HG03378 (cell line): ENCODE measurements around the gene TPSD1.
"Not testable (repeated sequence)": the region's sequence is repeated elsewhere in the genome, so short reads cannot be mapped to it uniquely, and the experiment has no call there.

Source experiments
- ATAC-seq: cut with Tn5 transposase; IDR thresholded peaks from one replicate; pipeline ENCODE4 v1.9.1; 2021; ENCODE audit warnings: mild to moderate bottlenecking, moderate library complexity; ENCODE audit not compliant: unreplicated experiment

The TPSD1 gene

DNA sequence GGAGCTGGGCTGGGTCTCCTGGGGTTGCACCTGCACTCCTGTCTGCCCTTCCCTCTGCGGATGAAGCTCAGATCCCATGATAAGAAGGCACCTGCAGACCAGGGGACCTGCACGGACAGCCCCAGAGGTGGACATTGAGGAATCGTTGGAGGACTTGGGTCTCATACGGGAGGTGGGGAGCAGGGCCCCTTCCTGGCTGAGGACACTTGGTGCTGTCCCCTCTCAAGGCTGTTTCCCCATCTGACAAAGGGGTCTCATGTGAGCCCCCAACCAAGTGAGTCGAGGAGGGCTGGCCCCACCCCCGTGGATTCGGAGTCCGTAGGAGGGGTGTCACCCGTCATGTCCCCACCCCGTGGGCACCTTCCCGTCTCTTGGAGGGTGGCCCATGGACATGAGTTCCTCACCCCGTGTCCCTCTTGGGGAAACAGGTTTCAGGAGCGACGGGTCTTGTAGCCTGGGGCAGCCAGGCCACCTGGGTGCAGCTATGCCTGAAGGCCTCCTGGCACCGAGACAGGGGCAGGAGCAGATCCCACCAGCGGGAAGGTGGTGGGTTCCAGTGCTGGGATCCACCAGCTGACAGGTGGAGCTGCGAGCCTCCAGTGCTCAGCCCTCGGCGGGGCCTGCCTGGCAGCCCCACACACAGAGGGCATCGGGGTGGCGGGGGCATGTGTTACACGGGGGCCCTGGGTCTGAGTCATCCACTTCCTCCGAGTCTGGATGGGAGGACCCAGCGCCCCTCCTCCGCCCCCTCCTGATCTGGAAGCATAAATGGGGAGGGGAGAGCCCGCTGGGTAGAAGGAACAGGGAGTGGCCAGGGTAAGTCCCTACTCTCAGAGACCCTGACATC, at the start of gene TPSD1:
TSS of gene TPSD1 (plus strand) at position 794 of the 847 bp plus-strand sequence. CDS start 212 bp downstream, outside the sequence.
- not testable (repeated sequence) for ATAC-seq

DNA sequence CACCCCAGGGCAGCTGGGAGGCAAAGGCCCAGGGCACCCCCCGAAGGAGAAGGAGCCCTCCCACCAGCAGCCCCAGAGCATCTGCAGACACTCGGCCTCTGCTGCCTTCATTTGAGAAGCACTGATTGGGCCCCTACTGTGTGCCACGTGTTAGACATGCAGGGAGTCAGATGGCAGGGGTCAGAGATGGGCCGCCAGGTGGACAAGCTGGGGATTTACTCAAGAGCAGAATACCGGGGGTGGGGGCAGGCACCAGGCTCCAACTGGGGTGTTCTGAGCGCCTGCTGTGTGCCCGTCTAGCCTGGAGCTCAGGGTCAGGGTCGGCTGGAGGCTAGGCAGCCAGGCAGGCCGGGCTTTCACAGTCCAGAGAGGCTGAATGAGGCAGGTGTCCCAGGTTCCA, 49.5 kb upstream of the TPSD1 start:
- no peak for ATAC-seq

- no peak for ATAC-seq
Measured at GRCh38 chr16:1206786-1207185, 49.1 kb upstream of the TPSD1 start.

DNA sequence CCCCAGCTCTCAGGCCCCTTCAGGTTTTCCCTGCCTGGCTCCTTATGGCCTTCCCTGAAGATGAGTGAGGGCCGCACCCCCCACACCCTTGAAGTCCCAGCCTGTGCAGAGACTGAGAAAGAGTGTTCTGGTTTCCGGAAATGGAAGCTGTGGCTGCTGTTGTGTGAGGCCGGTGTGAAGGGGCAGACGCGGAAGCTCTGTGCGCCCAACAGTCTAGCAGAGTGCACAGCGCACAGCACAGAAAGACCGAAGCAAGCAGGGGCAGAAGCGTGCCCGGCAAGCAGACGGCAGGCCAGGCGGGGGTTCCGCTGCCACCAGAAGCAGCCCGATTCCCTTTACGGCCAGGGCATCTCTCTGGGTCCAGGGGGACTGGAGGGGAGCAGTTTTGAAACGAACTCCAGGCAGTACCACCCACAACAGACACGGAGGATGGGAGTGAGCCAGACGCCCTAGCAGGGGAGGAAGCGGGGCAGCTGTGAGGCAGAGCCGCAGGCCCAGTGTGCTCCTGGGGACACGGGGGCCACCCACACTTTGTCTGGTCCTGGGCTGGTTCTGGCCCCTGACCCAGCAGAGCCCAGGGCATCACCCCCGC, 47.5 kb upstream of the TPSD1 start:
- ATAC-seq = no peak

DNA sequence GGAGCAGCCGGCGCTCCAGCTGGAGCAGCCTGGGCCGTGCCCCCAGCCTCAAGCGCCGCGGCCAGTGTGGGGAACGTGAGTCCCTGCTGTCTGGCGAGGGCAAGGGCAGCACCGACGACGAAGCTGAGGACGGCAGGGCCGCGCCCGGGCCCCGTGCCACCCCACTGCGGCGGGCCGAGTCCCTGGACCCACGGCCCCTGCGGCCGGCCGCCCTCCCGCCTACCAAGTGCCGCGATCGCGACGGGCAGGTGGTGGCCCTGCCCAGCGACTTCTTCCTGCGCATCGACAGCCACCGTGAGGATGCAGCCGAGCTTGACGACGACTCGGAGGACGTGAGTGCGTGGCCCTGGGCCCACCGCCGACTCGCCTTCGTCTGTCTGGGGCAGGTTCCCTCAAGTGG, 46.8 kb upstream of the TPSD1 start:
- ATAC-seq = no peak

DNA sequence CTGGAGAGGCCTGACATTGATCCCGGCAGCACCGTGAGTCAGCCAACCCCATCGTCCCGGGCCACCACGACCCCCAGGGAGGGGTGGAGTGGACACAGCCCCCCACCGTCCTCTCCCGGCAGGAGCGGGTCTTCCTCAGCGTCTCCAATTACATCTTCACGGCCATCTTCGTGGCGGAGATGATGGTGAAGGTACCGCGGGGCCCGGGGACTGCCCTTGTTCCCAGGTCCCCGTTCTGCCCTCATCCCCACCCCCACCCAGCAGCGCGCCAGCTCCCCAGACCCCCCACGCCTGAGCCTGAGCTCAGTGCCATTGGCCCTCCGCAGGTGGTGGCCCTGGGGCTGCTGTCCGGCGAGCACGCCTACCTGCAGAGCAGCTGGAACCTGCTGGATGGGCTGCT, 45.4 kb upstream of the TPSD1 start:
- ATAC-seq = no peak

DNA sequence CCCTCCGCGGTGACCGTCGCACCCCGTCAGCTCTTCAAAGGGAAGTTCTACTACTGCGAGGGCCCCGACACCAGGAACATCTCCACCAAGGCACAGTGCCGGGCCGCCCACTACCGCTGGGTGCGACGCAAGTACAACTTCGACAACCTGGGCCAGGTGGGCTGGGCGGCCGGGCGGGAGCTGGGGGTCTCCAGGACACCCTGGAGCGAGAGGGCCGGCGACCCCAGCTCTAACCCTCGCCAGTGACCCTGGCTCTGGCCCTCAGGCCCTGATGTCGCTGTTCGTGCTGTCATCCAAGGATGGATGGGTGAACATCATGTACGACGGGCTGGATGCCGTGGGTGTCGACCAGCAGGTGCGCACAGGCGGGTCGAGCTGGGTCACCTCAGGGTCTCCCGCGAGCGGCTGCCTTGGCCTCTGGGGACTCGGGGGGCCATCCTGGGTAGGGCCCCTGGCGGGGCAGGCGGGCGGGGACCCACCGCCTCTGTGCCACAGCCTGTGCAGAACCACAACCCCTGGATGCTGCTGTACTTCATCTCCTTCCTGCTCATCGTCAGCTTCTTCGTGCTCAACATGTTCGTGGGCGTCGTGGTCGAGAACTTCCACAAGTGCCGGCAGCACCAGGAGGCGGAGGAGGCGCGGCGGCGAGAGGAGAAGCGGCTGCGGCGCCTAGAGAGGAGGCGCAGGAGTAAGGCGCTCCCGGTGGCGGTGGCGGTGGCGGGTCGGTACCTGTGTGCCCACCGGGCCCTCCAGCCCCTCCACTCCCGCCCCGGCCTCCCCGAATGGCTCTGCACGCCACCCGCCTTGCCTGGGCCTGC, 44.2 kb upstream of the TPSD1 start:
- no peak for ATAC-seq

DNA sequence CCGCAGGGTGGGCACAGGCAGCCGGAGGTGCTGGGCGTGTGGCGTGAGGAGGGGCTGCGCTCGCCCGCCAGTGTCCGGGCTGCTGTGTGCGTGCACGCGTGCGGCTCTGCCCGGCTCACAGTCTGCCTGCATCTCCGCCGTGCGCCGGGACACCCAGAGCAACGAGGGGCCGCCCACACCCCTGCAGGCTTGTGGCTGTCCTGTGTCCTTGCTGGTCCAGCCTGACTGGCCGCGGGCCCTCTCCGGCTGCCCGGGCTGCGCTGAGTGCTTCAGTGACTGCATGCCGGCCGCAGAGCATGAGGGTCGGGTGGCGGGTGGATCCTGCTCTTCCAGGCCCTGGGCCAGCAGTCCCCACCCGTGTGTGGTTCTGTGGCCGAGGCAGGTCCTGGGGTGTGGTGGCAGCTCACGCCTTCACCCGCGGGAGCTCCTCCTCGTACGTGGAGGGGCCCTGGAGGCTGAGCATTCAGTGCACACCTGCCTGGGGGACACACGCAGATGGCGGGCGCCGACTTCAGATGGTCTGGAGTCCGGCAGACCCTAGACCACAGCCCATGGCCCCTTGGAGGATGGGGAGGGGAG, 43.2 kb upstream of the TPSD1 start:
- ATAC-seq = no peak

- no peak for ATAC-seq
Measured at GRCh38 chr16:1213231-1213630, 42.6 kb upstream of the TPSD1 start.

GRCh38 chr16:1213796-1214372, 42.0 kb upstream of the TPSD1 start:
- no peak for ATAC-seq

DNA sequence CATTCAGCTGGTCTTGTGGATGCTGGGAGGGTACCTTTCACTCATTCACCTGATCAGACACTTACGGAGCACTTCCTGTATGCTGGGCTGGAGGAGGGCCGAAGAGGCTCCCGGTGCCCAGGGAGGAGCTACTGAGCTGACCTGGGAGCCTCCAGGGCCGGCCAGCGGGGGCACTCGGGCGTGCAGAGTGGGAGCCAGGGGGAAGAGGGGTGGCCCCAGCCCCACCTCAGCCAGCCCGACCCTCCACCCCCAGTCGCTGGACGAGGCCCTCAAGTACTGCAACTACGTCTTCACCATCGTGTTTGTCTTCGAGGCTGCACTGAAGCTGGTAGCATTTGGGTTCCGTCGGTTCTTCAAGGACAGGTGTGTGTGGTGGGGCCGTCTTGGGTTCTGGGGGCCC, 41.1 kb upstream of the TPSD1 start:
- no peak for ATAC-seq

GRCh38 chr16:1215574-1216295, 40.1 kb upstream of the TPSD1 start:
- no peak for ATAC-seq

DNA sequence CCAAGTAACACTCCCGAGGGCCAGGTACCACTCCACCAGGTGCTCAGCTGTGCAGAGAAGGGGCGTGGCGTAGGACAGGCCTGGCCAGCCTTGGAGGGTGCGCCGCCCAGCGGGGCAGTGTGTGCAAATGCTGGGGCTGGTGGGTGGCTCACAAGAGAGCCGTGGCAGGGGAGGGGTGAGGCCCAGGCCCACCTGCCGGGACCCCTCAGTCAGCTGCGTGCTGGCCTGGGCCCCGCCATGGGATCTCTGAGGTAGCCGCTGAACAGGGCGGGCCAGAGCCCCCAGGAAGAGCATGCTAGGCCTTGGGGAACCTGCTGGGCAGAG, 39.6 kb upstream of the TPSD1 start:
- ATAC-seq = no peak

DNA sequence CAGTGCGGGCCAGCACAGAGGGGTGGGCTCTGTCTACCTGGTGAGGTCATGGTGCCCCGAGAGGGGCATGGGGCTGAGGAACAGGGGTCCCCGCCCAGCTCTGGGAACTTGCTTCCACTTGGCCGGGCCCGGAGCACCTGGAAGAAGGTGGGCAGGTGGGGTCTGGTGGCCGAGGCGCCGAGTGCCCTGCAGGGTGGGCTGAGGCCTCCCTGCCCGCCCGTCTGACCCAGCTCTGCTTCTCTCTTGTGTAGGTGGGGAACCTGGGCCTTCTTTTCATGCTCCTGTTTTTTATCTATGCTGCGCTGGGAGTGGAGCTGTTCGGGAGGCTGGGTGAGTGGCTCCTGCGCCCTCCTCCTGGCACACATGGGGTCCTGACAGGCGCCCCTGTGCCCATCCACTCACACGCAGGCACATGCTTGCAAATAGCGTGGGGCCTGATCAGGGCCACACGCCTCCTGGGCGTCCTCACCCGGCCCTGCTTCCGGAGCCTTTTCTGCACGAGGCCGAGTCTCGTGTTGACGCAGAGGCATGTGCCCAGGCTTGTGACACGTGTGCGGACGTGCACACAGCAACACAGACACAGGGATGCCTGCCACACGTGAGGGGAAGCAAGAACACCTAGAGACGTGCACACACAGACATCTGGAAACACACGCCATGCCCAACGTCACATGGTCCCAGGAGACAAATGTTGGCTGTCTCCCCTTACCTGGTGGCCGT, 39.0 kb upstream of the TPSD1 start:
- no peak for ATAC-seq

DNA sequence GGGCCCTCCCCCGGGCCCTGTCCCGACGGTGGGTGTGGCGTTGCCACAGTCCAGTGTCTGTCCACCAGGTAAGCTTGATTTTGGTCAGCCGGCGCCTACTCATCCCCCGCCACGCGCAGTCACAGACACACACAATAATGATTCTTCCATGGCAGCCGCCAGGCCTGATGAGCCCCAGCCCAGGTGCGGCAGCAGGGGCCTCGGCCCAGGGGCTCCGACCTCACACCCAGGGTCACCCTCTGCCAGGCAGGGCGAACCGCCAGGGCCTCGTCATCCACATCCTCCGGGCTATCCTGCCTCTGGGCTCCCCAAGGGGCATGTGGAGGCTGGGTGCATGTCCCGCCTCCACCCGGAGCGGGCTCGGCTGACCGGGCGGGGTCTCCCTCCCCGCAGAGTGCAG, 38.3 kb upstream of the TPSD1 start:
- ATAC-seq = no peak

GRCh38 chr16:1218061-1218929, 37.6 kb upstream of the TPSD1 start:
- ATAC-seq = no peak

- ATAC-seq = no peak
Measured at GRCh38 chr16:1218930-1219611, 36.8 kb upstream of the TPSD1 start.

- no peak for ATAC-seq
Measured at GRCh38 chr16:1220098-1220728, 35.7 kb upstream of the TPSD1 start.
